ENCODE measurements around the gene DDX24. TPM values are rescaled to one million over a fixed set of nuclear protein-coding genes. Genes with fewer than 3 reads are reported as not detected.
A peak's percentile ranks its signal among the peaks of the same experiment; 100 is the strongest.

Gene DDX24
- total RNA-seq, 4 donors from 2014 or later: 66.2 to 210 (median 72.5) TPM

DNA sequence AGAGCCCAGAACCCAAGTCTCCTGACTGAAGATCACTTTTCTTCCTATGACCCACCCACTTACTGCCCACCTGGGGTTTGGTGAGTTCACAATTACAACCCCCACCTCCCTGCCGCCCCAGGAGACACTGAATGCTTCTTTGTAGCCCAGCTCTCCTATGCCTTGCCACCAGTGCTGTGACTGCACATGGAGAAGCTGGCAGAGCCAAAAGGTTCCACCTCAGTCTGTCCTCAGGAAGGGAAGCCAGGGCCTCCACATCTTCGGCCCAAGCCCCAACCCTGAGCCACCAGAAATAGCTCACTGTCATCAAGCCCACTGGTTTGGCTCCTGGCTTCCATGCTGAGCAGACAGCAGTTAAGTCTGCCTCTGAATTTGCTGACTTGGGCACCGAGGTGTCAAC lies 29.2 kb downstream of the DDX24 start:
- Histone ChIP-seq H3K27ac (no peak overlapping the region), H3K27me3 (no peaks in the 10 kb centered on the region), H3K4me3 (no peak overlapping the region), H3K4me1 (peaks cover 0 to under 1% (median 0%) of the 10 kb centered on the region in 4 donors), H3K9me3 (no peaks in the 10 kb centered on the region), H3K36me3 (peaks cover 0 to 99% (median 4%) of the 10 kb centered on the region in 3 donors)
- TF ChIP-seq CTCF (IDR thresholded peaks at IDR 0.05): no peak
- TF ChIP-seq POLR2A (IDR thresholded peaks at IDR 0.05): no peak
- DNase-seq: no peak

GRCh38 chr14:94051115-94051514 lies 29.9 kb downstream of the DDX24 start:
- peaks cover 0 to 99% (median 4%) of the 10 kb centered on the region in 3 donors for H3K36me3 ChIP-seq
- DNase-seq: peak in 1 of 3 donors; percentile 64
- H3K27ac ChIP-seq: no peak overlapping the region
- H3K9me3 ChIP-seq: no peaks in the 10 kb centered on the region
- TF ChIP-seq CTCF (IDR thresholded peaks at IDR 0.05) (peak in 4 of 6 experiments; percentile 16 to 48 (median 40)), POLR2A (IDR thresholded peaks at IDR 0.05) (no peak)
- H3K27me3 ChIP-seq: no peaks in the 10 kb centered on the region
- no peak overlapping the region for H3K4me3 ChIP-seq
- H3K4me1 ChIP-seq: no peaks in the 10 kb centered on the region

GRCh38 chr14:94050231-94050880 lies 30.6 kb downstream of the DDX24 start:
- H3K27me3 ChIP-seq: no peaks in the 10 kb centered on the region
- H3K4me1 ChIP-seq: no peaks in the 10 kb centered on the region
- DNase-seq: peak in 1 of 3 donors; percentile 33
- TF ChIP-seq POLR2A (IDR thresholded peaks at IDR 0.05) (no peak), CTCF (IDR thresholded peaks at IDR 0.05) (no peak)
- no peak overlapping the region for H3K4me3 ChIP-seq
- no peaks in the 10 kb centered on the region for H3K9me3 ChIP-seq
- H3K36me3 ChIP-seq: peaks cover 0 to 96% (median 4%) of the 10 kb centered on the region in 3 donors
- H3K27ac ChIP-seq: no peak overlapping the region

DNA sequence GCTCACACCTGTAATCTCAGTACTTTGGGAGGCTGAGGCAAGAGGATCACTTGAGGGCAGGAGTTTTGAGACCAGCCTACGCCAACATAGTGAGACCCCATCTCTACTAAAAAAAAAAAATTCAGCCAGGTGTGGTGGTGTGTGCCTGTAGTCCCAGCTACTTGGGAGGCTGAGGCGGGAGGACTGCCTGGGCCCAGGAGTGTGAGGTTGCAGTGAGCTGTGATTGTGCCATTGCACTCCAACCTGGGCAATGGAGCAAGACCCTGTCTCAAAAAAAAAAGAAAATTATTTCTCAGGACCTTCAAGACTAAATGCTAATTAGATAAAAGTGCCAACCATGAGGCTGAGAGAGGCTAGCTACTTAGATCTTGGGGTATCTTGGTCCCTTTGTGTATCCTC lies 31.4 kb downstream of the DDX24 start:
- Histone ChIP-seq H3K9me3 (no peaks in the 10 kb centered on the region), H3K27me3 (no peaks in the 10 kb centered on the region), H3K36me3 (peaks cover 0 to 89% (median 4%) of the 10 kb centered on the region in 3 donors), H3K4me3 (no peak overlapping the region), H3K27ac (no peak overlapping the region), H3K4me1 (no peaks in the 10 kb centered on the region)
- no peak for TF ChIP-seq CTCF (IDR thresholded peaks at IDR 0.05)
- TF ChIP-seq POLR2A (IDR thresholded peaks at IDR 0.05): no peak
- peak in 1 of 3 donors; percentile 9 for DNase-seq

- DNase-seq: peak in 1 of 3 donors; percentile 28
- no peaks in the 10 kb centered on the region for H3K4me1 ChIP-seq
- H3K27ac ChIP-seq: no peak overlapping the region
- peaks cover 0 to 82% (median 4%) of the 10 kb centered on the region in 3 donors for H3K36me3 ChIP-seq
- no peaks in the 10 kb centered on the region for H3K27me3 ChIP-seq
- no peaks in the 10 kb centered on the region for H3K9me3 ChIP-seq
- no peak overlapping the region for H3K4me3 ChIP-seq
- TF ChIP-seq CTCF (IDR thresholded peaks at IDR 0.05) (no peak), POLR2A (IDR thresholded peaks at IDR 0.05) (no peak)
Observed at GRCh38 chr14:94048691-94049624, 32.0 kb downstream of the DDX24 start.
